GM19035 (cell line): ENCODE measurements around the gene SPEF1.
"Not testable (repeated sequence)": the region's sequence is repeated elsewhere in the genome, so short reads cannot be mapped to it uniquely, and the experiment has no call there.

ENCODE experiments used
- ATAC-seq: cut with Tn5 transposase; IDR thresholded peaks from one replicate; pipeline ENCODE4 v1.9.1; 2021; ENCODE audit not compliant: unreplicated experiment

The SPEF1 gene

DNA sequence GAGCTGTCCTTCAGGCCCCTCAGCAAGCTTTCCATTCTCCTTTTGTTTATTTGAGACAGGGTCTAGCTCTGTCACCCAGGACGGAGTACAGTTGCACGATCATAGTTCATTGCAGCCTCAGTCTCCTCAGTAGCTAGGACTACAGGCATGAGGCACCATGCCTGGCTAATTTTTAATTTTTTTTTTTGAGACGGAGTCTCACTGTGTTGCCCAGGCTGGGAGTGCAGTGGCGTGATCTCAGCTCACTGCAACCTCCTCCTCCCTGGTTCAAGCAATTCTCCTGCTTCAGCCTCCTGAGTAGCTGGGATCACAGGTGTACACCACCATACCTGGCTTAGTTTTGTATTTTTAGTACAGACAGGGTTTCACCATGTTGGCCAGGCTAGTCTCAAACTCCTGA is 8.0 kb upstream of the SPEF1 start:
- not testable (repeated sequence) for ATAC-seq

DNA sequence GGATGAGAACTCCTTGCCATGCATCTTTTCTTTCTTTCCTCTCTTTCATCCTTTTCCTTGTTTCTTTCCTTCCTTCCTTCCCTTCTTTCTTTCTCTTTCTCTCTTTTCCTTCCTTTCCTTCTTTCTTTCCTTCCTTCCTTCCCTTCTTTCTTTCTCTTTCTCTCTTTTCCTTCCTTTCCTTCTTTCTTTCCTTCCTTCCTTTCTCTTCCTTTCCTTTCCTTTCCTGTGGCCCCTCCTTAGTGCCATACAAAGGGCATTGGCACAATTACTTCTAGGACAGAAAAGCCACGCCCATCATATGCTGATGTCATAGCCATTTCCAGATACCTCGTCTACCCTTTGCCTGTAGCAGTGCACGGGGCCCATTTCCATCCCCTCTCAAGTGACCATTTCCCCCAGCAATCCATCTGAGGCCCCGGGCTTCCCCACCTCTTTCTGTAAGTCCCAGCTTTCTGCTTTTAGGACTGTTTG is 7.5 kb upstream of the SPEF1 start:
- ATAC-seq = no peak

DNA sequence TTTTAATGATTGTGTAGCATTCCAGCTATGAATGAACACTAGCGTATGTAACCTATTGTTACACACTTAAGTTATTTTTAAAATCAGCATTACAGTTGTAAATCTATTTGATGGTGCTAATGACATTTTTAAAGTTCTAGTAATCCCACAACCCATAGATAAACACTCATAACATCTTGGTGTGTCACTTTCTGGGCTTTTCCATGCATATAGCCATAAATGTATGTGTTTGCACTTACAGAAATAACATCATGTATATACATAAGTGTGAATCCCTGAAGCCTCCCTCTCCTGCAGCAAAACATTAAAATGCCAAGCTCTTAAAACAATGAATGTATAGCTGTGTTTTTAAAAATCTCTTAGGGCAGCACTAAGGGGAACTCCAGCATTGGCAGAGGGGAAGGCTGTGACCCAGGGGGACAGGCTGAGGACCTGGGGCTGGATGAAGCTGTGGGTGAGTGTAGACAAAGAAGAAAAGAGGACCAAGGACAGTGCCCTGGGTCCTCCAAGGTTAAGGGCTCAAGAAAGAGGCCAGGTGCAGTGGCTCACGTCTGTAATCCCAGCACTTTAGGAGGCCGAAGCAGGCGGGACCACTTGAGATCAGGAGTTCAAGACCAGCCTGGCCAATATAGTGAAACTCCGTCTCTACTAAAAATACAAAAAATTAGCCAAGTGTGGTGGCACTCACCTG is 6.2 kb upstream of the SPEF1 start:
- ATAC-seq = no peak

DNA sequence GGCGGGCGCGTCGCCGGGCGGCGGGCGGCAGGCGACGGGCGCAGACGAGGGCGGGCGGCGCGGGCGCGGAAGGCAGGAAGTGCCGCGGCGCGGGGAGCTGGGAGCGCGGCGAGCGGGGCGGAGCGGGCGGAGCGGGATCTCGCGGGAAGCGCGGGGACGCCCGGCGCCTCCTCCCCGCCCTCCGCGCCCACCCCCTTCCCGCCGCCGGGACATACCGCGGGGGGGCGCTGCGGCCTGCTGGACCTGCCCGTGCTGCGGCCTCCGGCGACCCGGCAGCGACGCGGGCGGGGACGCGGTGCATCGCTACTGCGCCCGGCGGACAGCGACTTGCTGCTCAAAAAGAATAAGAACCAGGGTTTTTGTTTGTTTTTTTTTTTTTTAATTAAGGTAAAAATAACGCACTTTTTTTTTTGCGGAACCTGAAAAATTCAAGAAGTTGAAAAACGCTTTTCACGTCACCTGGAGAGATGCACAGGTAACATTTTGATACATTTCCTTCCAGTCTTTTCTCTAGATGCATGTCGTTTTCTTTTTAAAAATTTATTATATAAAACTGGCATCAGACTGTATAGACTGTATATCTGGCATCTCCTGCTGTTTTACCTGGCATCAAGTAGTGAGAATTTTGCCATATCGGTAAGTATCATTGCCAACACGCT is 5.5 kb upstream of the SPEF1 start, which contains the start of gene CENPB:
Gene CENPB (minus strand): TSS at position 76 of the 659 bp plus-strand sequence. CDS start 257 bp downstream, outside the sequence.
- ATAC-seq = peak; percentile 85

DNA sequence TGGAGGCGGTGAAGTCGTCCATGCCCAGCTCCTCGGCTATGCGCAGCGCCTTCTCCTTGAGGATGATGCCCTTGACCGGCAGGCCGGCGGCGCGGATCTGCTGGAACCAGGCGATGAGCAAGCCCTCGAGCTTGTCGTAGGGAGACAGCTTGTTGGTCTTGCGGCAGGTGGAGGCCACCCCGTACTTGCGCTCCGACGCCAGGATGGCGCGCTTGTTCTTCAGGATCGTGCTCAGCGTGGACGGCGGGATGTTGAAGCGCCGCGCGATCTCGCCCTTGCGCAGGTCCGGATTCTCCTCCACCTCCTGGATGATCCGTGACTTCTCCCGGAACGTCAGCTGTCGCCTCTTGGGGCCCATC is 4.9 kb upstream of the SPEF1 start:
- ATAC-seq = peak; percentile 21

DNA sequence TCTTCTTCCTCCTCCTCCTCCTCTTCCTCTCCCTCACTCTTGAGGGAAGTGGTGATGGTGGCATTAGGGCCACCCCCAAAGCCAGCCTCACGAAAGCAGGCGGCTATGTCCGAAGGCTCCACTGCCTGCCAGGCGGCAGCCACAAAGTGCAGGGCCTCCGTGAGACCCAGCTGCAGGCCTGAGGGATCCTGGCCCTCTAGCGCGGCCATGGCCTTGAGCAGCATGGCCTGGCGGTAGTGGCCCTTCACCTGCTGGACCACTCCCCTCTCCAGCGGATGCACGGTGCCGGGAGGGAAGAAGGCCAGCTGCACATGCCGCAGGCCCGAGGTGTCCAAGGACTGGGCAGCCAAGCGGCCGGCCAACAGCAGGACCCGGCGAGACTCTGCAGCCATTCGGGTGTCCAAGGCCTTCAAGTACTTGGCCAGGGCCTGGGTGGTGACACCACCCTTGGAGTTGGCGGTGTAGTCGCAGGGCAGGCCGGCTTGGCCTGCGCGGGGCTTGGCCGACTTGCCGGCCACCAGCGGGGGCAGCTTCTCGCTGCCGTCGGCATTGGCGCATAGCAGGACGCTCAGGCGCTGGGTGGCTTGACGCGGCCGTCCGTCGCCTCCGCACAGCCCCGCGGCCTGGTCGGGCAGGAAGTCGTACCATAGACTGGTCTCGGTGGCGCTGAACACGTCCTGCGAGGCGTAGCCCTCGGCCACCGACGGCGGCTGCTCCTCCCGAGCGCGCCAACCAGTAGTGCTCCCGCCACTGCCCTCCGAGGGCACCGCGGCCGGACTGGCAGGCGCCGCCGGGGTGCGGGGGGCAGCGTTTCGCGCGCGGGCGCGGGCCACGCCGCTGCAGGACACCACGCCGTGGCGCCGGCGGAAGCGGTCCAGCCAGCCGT is 4.2 kb upstream of the SPEF1 start:
- no peak for ATAC-seq

DNA sequence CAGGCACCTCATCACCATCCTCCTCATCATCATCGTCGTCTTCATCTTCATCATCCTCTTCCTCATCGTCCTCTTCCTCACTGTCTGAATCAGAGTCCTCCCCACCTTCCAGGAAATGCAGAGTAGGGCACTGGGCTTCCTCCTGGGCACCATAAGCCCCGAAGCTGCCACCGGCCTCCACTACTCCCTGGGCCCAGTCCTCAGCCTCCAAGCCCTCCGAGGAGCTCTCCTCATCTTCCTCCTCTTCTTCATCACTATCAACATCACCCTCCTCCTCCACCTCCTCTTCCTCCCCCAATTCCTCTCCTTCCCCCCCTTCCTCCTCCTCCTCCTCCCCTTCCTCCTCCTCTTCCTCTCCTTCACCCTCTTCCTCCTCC is 3.6 kb upstream of the SPEF1 start:
- ATAC-seq = no peak

DNA sequence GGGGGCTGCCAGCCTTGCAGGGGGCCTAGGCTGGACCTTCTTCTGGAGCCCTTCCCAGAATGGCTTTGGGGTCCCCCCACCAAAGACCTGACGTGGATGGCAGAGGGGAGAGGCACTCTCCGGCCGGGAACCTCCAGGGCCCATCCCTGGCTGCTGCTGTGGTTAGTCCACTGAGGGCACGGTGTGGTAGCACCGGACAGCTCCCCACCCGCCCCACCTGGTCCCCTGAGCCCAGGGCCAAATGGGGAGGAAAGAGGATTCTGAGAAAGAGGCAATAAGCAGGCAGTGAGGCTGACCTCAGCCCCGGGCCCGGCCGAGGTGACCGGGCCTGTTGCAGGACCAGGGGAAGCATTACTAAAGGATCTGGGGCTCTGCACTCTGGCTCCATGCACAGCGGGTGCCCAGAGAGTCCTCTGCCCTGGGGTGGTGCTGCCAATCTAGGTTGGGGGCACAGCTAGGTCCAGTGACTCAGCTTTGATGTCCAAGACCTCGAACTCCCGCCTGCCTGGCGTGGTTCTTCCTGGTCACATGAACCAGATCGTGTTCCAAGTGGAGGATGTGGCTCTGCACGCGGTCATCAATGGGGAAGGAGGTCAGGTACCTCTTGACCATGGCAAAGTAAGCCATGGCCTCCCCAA is 3.1 kb upstream of the SPEF1 start:
- no peak for ATAC-seq

DNA sequence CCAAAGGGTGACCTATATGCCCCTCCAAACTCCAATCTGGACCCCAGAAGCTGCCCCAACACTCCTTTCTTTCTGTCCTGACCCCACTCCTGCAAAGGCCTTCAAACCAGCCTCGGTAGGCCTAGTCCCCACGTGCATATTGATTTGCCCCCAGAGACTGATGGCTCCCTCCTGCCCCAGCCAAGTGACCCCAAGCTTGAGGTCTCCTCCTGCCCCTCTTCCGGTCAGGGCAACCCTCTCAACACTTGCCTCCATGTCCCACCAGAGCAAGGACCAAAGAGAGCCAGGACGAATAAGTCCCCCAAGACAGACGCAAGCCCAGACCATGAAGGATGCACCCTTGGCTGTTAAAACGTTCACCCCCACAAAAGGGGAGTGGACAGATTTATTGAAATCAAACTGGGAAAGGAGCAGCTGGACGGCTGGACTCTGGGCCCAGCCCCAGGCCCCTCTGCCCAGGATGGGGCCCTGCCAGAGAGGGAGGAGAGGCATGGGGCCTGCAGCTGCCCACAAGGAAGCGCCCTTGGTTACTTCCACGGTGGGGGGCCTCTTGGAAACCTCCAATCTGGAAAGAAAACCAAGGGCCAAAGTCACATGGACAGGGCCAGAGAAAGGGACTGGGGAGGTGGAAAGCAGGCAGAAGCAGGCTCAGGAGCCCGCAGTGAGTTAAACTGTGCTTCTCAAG is 2.4 kb upstream of the SPEF1 start:
- ATAC-seq = no peak

DNA sequence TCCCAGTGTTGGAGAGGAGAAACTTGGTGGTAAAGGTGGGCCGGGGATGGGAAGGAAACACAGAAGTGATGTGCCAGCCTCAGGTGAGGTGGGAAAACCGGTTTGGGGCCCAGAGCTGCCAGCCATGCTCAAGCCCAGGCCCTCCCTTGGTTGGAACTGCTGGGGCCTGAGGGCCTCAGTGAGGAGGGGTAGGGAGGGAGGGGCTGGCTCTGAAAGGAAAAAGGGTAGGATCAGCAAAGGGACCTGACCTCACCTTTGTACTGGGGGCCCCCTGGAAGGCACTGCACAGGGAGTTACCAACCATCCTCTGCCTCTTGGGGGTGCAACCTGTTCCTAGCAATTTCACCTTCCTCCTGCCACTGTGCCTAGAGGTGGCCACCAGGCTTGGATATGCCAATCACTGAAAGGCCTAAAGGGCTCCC is 1.8 kb upstream of the SPEF1 start:
- no peak for ATAC-seq

DNA sequence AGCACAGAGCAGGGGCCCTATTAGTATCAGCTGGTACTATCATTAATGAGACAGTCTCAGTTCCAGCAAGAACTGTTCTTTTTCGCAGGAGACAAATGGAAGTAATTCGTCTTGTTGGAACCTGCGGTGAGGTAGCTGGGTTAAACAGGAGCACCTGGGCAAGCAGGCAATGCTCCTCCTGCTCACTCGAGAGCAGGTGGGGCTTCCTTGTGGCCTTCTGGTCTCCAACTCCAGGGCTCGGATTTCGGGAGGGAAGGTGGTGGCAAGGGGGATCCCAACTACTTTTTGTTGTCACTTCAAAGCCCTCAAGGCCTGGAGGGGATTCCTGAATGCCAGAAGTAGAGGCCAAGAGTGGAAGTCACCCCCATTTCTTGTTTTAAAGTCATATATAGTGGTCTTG is 1.3 kb upstream of the SPEF1 start:
- no peak for ATAC-seq

DNA sequence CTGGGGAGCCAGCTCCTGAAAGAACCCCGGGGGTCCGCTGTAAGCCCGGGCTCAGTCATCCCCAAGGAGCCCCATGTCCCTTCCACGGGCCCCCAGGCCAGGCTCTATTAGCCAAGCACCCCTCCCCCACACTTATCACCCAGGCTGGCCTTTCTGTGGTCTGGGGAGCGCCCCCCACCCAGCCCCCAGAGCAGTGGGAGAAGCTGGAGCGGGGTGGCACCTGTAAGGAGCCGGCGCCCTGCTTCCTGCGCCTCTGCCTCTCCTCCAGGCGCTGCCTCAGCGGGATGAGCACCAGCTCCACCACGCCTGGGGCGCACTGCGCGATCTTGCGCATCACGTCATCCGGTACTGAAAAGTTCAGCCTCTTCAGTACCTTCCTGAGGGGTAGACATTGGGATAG is 2.3 kb downstream of the SPEF1 start:
- ATAC-seq = no peak

DNA sequence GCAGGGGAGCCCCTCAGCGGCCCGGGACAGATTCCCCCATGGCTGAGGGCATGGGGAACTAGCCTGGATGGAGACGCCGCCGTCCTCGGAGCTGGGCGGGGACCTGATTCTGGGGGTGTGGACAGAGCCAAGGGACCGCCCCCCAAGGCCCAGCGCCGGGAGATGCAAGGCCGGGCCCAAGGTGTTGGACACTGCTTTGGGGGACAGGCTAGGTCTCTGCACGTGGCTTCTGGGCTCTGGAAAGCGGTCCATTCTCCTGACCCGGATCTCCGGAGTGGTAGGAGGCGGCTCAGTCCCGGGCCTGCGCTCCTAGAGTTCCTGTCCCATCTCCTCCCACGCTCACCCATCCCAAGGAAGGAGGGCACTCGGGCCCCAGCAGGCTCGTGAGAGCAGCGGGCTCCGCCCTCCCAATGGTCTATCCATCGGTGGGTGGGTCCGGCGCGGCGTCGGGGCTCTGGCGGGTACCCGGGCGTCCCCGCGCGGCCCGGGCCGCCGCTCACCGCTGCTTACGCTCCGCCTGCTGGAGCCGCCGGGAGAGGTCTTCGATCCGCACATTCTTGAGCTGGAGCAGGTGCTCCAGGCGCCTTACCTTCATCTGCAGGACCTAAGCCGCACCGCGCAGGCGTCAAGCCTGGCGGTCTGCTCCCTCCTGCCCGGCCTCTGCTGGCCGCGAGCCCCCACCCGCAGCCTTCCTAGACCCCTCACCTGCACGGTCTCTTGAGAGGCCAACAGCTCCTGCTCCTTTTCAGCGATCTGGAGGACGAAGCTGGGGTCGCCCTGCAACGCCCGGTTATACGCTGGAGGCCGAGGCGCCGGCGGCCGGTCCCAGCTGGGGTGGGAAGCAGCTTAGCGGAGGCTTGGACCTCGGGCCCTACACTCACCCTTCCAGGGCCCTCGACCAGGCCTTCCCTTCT is 3.3 kb downstream of the SPEF1 start:
- ATAC-seq = peak; percentile 47

DNA sequence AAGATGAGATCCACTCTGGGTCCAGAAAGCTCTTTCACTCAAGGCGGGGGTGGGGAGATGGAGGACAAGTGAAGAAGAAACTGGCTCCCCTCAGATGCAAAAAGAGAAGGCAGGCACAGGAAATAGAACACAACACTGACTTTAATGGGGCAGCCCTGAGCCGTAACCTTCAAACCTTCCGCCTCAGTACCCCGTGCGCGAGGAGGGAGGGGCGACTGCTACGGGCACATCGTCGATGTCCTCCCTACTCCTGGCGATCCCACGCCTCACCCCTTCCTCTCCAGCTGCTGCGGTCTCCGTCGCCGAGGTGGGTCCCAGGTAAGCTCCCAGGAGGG is 3.9 kb downstream of the SPEF1 start:
- no peak for ATAC-seq

DNA sequence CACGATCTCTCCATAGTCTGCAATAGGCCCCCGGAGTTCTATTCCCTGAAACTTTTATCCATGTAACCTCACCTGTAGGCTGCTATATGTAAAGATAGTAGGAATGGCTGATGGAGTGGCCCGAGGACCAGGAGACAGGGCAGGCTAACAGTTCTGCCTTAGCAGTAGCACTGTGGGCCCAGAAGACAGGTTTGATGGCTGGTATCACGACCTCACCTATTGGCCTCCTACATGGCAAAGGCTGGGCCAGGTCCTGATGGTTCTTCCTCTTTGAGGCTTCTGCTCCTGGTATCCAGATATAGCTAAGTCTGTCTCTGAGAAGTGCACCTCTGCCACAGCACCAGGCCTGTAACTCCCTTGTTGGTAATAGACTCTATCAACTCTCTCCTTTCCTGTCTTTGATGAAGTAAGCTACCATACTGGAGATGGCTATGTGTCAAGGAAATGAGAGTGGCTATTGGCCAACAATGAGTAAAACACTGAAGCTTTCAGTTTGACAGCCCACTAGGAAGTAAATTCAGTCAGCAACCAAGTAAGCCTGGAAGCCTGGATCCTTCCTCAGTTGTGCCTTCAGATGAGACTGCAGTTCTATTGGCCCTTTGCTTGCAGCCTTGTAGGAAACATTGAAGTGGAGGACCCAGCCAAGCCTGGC is 5.7 kb downstream of the SPEF1 start:
- ATAC-seq = no peak

DNA sequence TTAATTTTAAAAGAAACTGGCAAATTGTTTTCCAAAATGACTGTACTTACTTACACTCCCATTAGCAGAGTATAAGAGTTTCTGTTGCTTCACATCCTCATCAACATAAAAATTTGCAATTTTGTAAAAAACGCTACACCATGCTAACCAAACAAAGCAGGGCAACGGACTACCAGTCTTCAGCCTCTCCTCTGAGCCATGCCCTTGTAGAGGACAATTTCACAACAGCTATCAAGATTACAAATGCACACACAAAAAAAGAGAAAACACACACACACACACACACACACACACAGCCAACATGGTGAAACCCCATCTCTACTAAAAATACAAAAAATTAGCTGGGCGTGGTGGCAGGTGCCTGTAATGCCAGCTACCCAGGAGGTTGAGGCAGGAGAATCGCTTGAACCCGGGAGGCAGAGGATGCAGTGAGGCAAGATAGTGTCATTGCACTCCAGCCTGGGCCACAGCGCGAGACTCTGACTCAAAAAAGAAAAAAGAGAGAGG is 9.6 kb downstream of the SPEF1 start:
- no peak for ATAC-seq

DNA sequence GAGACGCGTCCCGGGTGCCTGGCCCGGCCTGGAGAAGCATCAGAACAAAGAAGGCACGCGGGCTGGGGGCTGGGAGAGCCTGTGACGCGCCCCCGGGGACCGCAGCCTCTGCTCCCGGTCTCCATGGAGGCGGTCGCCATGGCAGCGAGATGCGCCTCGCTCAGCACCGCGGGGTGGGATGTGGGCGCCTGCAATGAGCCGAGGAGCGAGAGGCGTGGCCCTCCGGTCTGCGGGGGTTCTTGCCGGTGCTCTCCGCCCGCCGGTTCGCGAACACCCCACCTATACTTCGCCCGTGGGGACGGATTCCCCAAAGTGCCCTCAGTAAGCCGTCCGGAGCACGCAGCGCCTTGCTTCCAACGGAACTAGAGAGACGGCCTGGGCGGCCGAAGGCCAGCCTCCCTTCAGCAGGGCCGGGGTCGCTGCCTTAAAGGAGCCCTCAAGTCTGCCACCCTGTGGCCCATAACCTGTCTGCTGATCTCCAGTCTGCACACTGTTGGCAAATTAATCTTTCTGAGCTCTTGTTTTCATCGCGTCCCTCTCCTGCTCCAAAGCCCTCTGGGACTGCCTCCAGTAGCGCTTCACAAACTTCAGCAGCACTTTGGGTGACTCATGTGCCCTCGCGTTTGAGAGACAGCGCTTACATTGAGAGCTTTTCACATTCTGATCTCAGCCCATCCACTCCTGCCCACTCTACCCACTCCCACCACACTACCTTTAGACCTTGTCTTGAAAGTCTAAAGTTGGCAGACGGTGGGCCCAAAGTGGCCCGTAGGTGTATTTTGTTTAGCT is 12.7 kb downstream of the SPEF1 start:
- ATAC-seq = peak; percentile 43
